ENCODE data around the gene ULK4. TPM values are rescaled to one million over a fixed set of nuclear protein-coding genes. Genes with fewer than 3 reads are reported as not detected.

The ULK4 gene
- total RNA-seq, 3 donors from 2014 or later: 7.2 to 10.1 (median 9.5) TPM

- Histone ChIP-seq H3K4me1 (ENCODE audit: low read depth) (no peaks in the 10 kb centered on the region), H3K36me3 (ENCODE audit: low read depth) (no peaks in the 10 kb centered on the region), H3K4me3 (no peak overlapping the region), H3K9me3 (no peaks in the 10 kb centered on the region)
- TF ChIP-seq CTCF (IDR thresholded peaks at IDR 0.05): no peak
- DNase-seq (no peak), ATAC-seq (no peak)
- intact Hi-C loops (cut with DNase I, micrococcal nuclease): no loop called here
Observed at GRCh38 chr3:41307065-41307464, 654.8 kb downstream of the ULK4 start.

GRCh38 chr3:41304593-41304992 lies 657.3 kb downstream of the ULK4 start:
- intact Hi-C loops (cut with DNase I, micrococcal nuclease): no loop called here
- Histone ChIP-seq H3K36me3 (ENCODE audit: low read depth) (no peaks in the 10 kb centered on the region), H3K4me1 (ENCODE audit: low read depth) (no peaks in the 10 kb centered on the region), H3K4me3 (no peak overlapping the region), H3K9me3 (no peaks in the 10 kb centered on the region)
- no peak for TF ChIP-seq CTCF (IDR thresholded peaks at IDR 0.05)
- DNase-seq (no peak), ATAC-seq (no peak)

- intact Hi-C loops (cut with DNase I, micrococcal nuclease): no loop called here
- ATAC-seq: no peak
Observed at GRCh38 chr3:41302295-41302694, 659.6 kb downstream of the ULK4 start.

GRCh38 chr3:41301548-41301947 lies 660.4 kb downstream of the ULK4 start:
- ATAC-seq (no peak), DNase-seq (no peak)
- no peaks in the 10 kb centered on the region for H3K4me1 ChIP-seq (ENCODE audit: low read depth)
- no peak for TF ChIP-seq CTCF (IDR thresholded peaks at IDR 0.05)
- H3K36me3 ChIP-seq (ENCODE audit: low read depth): no peaks in the 10 kb centered on the region
- intact Hi-C loops (cut with DNase I, micrococcal nuclease): no loop called here
- no peaks in the 10 kb centered on the region for H3K9me3 ChIP-seq
- no peak overlapping the region for H3K4me3 ChIP-seq

More at GRCh38 chr3:41302295-41302694, 659.6 kb downstream of the ULK4 start:
- H3K4me3 ChIP-seq: no peak overlapping the region
- H3K4me1 ChIP-seq (ENCODE audit: low read depth): no peaks in the 10 kb centered on the region
- no peak for TF ChIP-seq CTCF (IDR thresholded peaks at IDR 0.05)
- DNase-seq: no peak
- H3K9me3 ChIP-seq: no peaks in the 10 kb centered on the region
- no peaks in the 10 kb centered on the region for H3K36me3 ChIP-seq (ENCODE audit: low read depth)

- ATAC-seq: no peak
- H3K36me3 ChIP-seq (ENCODE audit: low read depth): no peaks in the 10 kb centered on the region
- no peaks in the 10 kb centered on the region for H3K4me1 ChIP-seq (ENCODE audit: low read depth)
- H3K4me3 ChIP-seq: no peak overlapping the region
- no peak for TF ChIP-seq CTCF (IDR thresholded peaks at IDR 0.05)
- H3K9me3 ChIP-seq: no peaks in the 10 kb centered on the region
- intact Hi-C loops (cut with DNase I, micrococcal nuclease): no loop called here
- no peak for DNase-seq
Observed at GRCh38 chr3:41299036-41299435, 662.9 kb downstream of the ULK4 start.

- no peaks in the 10 kb centered on the region for H3K9me3 ChIP-seq
- intact Hi-C loops (cut with DNase I, micrococcal nuclease): no loop called here
- no peak overlapping the region for H3K4me3 ChIP-seq
- no peaks in the 10 kb centered on the region for H3K36me3 ChIP-seq (ENCODE audit: low read depth)
- H3K4me1 ChIP-seq (ENCODE audit: low read depth): no peaks in the 10 kb centered on the region
- DNase-seq: no peak
- no peak for TF ChIP-seq CTCF (IDR thresholded peaks at IDR 0.05)
- ATAC-seq: no peak
Observed at GRCh38 chr3:41297750-41298149, 664.2 kb downstream of the ULK4 start.
